ENCODE measurements around the gene DENND10.
"Not testable (repeated sequence)": the region's sequence is repeated elsewhere in the genome, so short reads cannot be mapped to it uniquely, and the experiment has no call there.

Gene DENND10

GRCh38 chr10:119100434-119101238 lies 3.3 kb upstream of the DENND10 start:
- DNase-seq = no peak

DNA sequence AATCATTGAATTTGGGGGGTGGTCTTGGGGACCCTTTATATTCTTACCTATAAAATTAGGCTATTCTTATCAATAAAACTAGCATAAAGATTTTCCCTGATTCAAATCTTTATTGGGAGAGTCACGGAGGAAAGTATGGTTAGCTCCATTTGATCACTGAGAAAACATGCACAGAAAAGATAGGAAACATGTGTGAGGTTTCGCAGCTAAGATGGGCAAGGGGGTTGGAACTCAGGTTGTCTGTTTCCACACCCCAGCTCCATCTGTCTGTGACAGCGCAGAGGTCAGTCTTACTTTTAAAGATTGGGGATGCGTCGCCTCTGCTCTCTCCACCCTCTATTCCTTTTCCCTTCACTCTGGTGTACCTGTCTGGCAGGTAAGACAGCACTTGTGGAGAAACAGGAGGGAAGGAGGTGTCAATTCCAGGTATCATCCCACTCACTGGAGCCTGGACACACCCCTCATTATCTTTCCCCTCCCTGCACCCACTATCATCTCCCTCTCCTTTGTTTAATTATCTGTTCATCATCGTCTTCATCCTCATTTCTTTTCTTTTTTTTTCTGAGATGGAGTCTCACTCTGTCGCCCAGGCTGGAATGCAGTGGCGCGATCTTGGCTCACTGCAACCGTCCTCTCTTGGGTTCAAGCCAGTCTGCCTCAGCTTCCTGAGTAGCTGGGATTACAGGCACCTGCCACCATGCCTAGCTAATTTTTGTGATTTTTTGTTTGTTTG lies 2.4 kb upstream of the DENND10 start:
- no peak for DNase-seq

DNA sequence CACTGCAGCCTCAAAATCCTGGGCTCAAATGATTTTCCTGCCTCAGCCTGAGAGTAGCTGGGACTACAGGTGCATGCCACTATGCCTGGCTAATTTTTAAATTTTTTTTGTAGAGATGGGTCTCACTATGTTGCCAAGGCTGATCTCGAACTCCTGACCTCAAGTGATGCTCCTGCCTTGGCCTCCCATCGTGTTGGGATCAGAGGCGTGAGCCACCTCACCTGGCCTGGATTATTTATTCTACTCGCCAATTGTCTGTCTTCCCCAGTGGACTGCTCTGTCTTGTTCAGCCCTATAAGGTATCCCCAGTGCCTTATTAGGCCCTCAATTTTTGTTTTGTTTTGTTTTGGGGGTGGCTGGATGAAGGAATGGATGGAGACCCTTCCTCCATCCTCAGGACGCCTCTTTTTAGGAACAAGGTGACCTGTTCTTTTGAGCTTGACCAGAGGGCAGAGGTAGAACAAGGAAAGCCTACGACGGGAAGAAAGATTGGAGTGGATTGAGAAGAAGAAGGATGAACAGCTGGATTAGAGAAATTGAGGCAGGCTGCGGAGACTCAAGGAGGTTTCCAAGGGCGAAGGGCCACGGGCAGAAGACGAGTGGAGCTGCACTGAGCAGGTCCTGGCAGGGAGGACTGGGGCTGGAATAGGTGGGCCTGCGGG lies 541 bp upstream of the DENND10 start:
- DNase-seq = no peak

DNA sequence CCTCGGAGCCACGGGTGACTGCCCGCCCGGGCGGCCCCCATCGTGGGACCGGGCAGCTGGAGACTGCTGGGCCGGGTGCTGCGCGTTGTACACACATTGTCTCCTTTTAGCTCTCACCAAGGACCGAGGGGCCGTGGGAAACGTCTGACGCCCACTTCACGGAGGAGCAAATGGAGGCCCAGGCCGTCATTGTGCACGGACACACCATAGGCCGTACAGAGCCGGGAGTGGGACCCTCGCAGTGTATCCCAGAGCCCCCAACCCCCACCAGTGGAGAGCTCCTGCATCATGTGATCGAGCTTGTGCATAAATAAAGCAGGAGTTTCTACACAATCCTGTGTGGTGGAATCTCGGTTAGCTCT lies 722 bp downstream of the DENND10 start:
- DNase-seq = peak; percentile 15

DNA sequence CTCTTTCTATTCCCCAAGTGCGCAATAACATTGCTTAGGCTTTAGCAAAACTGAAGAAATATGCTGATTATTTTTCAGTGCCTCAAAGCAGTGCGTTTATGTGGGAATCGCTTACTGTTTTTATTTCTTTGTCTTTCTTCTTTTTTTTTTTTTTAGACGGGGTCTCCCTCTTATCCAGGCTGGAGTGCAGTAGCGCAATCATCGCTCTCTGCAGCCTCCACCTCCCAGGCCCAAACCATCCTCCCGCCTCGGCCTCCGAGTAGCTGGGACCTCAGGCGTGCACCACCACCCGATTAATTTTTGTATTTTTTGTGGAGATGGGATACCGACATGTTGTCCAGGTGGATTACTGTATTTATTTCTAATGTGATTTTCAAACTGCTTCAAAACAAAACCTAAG lies 1.2 kb downstream of the DENND10 start:
- DNase-seq = no peak

- not testable (repeated sequence) for DNase-seq
Observed at GRCh38 chr10:119105899-119106298, 2.0 kb downstream of the DENND10 start.

GRCh38 chr10:119107106-119107505 lies 3.2 kb downstream of the DENND10 start:
- DNase-seq = not testable (repeated sequence)

GRCh38 chr10:119107771-119108170 lies 3.9 kb downstream of the DENND10 start:
- not testable (repeated sequence) for DNase-seq

- peak; percentile 47 for DNase-seq
Observed at GRCh38 chr10:119112056-119112455, 8.1 kb downstream of the DENND10 start.

- DNase-seq = peak; percentile 77
Observed at GRCh38 chr10:119113751-119114732, 10.1 kb downstream of the DENND10 start.

DNA sequence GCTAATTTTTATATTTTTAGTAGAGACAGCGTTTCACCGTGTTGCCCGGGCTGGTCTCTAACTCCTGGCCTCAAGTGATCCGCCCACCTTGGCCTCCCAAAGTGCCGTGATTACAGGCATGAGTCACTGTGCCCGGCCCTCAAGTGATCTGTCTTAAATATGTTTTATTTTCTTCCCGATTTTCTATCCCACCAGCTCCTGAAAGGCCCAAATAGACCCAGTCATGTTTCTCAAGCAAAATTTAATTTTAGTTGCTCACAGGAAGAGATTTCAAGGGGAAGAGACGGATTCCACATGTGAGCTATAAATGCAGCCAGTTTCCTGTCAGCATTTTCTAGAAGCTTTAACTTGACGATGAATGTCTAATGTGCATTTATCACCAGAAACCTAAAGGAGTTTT lies 12.0 kb downstream of the DENND10 start:
- peak; percentile 27 for DNase-seq

DNA sequence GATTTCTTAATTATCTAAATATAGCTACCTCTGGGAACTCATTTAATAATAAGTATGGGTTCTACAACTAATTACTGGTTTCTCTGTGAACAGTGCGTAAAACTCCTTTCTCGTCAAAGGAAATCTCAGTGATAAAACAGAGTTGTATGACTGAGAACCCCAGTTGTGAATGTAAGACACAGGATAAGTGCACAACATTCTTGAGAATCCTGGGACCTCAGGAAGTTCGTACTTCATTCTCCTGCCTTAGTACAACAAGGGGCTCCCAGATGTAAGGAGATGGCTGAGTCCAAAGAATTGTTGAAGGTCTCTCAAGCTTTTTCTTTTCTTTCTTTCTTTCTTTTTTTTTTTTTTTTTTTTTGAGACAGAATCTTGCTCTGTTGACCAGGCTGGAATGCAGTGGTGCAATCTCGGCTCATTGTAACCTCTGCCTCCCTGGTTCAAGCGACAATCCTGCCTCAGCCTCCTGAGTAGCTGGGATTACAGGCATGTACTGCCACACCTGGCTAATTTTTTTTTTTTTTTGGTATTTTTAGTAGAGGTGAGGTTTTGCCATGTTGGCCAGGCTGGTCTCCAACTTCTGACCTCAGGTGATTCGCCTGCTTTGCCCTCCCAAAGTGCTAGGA lies 12.5 kb downstream of the DENND10 start:
- DNase-seq = no peak

- DNase-seq = no peak
Observed at GRCh38 chr10:119118231-119118630, 14.3 kb downstream of the DENND10 start.

- no peak for DNase-seq
Observed at GRCh38 chr10:119119400-119119799, 15.5 kb downstream of the DENND10 start.

GRCh38 chr10:119120413-119120867 lies 16.5 kb downstream of the DENND10 start:
- no peak for DNase-seq

DNA sequence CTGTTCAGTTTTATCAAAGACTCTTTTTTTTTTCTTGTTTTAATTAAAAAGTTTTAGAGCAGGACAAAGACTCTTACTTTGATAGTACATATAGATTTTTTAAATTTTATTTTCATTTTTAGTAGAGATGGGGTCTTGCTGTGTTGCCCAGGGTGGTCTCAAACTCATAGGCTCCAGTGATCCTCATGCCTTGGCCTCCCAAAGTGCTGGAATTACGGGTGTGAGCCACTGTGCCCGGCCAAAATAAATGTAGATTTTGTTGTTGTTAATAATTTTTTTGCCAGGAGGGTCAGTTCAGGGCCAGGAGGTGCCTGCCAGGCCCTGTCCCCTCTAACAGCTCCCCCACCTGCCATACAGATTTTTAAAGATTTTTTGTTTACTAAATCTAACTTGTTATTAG lies 17.0 kb downstream of the DENND10 start:
- DNase-seq = no peak

DNA sequence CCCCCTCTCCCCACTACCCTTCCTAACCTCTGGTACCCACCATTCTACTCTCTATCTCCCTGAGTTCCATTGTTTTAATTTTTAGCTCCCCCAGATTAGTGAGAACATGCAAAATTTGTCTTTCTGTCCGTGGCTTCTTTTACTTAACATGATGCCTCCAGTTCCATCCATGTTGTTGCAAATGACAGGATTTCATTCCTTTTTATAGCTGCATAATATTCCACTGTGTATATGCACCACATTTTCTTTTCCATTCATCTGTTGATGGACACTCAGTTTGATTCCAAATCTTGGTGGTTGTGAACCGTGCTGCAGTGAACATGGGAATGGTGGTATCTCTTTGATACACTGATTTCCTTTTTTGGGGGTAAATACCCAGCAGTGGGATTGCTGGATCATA lies 22.0 kb downstream of the DENND10 start:
- DNase-seq = no peak

- no peak for DNase-seq
Observed at GRCh38 chr10:119129721-119130120, 25.8 kb downstream of the DENND10 start.

GRCh38 chr10:119131512-119132240 lies 27.8 kb downstream of the DENND10 start:
- no peak for DNase-seq

- DNase-seq = no peak
Observed at GRCh38 chr10:119132521-119133345, 28.8 kb downstream of the DENND10 start.
